HFFc6 (cell line): ENCODE data around the gene PHF5A. TPM values are rescaled to one million over a fixed set of nuclear protein-coding genes. Genes with fewer than 3 reads are reported as not detected.
A peak's percentile ranks its signal among the peaks of the same experiment; 100 is the strongest.

Experiments
- DNase-seq: peaks from one replicate; pipeline ENCODE4 v3.0.0-alpha.2; 2018
- H3K27ac Mint-ChIP-seq: 2 replicates; pipeline ENCODE4 v1.8.0; 2020; ENCODE audit warnings: mild to moderate bottlenecking, mixed read lengths
- H3K27me3 Mint-ChIP-seq: 2 replicates; pipeline ENCODE4 v1.8.0; 2021; ENCODE audit warnings: mild to moderate bottlenecking, moderate library complexity, mixed read lengths; ENCODE audit not compliant: insufficient read depth
- H3K36me3 Mint-ChIP-seq: 2 replicates; pipeline ENCODE4 v1.8.0; 2021; ENCODE audit warnings: low read depth, mixed read lengths
- H3K4me1 Mint-ChIP-seq: 2 replicates; pipeline ENCODE4 v1.8.0; 2020; ENCODE audit warnings: low read depth, mixed read lengths
- H3K4me3 Mint-ChIP-seq: 2 replicates; pipeline ENCODE4 v1.8.0; 2020; ENCODE audit warnings: mild to moderate bottlenecking, moderate library complexity, mixed read lengths
- H3K9me3 Mint-ChIP-seq: 2 replicates; pipeline ENCODE4 v1.8.0; 2020; ENCODE audit warnings: mild to moderate bottlenecking, mixed read lengths
- total RNA-seq, 6 experiments: library from RNA; stranded (reverse); fragmentation: NEBNext Ultra II Directional; extraction: Animal tissue kit (Norgen Biotek cat#: 25700); gene quantifications; 2 replicates in 1 of 6; 3 replicates in 5 of 6; pipeline ENCODE4 v1.2.3, GENCODE V29; 2021
- TF ChIP-seq, protein P1 (sequence below): fragments of 200-600 bp; sonication (generic); IDR thresholded peaks from 2 replicates; pipeline ENCODE4 v1.5.0; 2021; ENCODE audit warnings: antibody characterized with exemption, mild to moderate bottlenecking

The PHF5A gene
- total RNA-seq, 6 experiments from 2014 or later: 40.0 to 58.4 (median 55.3) TPM

DNA sequence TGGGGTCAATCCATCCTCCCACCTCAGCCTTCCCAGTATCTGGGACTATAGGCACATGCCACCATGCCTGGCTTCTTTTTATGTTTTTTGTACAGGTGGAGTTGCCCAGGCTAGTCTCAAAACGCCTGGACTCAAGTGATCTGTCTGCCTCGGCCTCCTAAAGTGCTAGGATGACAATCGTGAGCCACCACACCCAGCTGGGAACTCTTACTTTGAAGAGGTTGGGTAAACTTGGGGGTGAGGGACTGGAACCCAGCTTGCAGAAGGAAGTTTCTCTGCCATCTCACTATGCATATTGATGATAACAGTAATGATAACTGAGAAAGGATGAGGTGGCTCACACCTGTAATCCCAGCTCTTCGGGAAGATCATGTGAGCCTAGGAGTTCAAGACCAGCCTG, 36.3 kb upstream of the PHF5A start:
- Mint-ChIP-seq H3K4me3 (no peak overlapping the region), H3K27ac (no peak overlapping the region), H3K36me3 (no peaks in the 10 kb centered on the region; the same call in 1 of the 2 replicates), H3K9me3 (no peaks in the 10 kb centered on the region), H3K4me1 (no peaks in the 10 kb centered on the region), H3K27me3 (no peaks in the 10 kb centered on the region; the same call in 1 of the 2 replicates)
- TF ChIP-seq, protein P1, sequence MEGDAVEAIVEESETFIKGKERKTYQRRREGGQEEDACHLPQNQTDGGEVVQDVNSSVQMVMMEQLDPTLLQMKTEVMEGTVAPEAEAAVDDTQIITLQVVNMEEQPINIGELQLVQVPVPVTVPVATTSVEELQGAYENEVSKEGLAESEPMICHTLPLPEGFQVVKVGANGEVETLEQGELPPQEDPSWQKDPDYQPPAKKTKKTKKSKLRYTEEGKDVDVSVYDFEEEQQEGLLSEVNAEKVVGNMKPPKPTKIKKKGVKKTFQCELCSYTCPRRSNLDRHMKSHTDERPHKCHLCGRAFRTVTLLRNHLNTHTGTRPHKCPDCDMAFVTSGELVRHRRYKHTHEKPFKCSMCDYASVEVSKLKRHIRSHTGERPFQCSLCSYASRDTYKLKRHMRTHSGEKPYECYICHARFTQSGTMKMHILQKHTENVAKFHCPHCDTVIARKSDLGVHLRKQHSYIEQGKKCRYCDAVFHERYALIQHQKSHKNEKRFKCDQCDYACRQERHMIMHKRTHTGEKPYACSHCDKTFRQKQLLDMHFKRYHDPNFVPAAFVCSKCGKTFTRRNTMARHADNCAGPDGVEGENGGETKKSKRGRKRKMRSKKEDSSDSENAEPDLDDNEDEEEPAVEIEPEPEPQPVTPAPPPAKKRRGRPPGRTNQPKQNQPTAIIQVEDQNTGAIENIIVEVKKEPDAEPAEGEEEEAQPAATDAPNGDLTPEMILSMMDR: no peak
- DNase-seq: no peak

DNA sequence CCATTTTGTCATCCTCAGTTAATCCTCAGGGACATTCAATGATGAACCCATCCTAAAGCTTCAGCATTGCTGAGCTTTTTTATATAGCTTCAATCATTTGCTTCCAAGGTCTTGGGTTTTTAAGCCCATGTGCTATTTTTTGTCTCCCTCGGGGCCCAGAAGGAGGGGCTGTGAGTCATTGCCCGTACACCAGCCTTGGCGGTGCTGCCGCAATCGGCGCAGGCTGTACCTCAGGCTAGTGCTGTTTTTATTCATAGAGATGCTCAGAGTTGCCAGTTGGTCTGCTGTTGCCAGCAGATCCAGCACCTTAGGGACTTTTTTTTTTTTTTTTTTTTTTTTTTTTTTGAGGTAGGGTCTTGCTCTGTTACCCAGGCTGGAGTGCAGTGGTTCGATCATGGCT, 35.9 kb upstream of the PHF5A start:
- TF ChIP-seq, protein P1: no peak
- H3K36me3 Mint-ChIP-seq: no peaks in the 10 kb centered on the region; the same call in 1 of the 2 replicates

GRCh38 chr22:41501209-41501608, 32.7 kb upstream of the PHF5A start:
- TF ChIP-seq, protein P1: peak; percentile 52; the same call in 1 of the 2 replicates
- no peaks in the 10 kb centered on the region; the same call in 1 of the 2 replicates for H3K36me3 Mint-ChIP-seq
- peaks cover 7% of the 10 kb centered on the region for H3K4me1 Mint-ChIP-seq
- no peak overlapping the region for H3K27ac Mint-ChIP-seq
- DNase-seq: no peak
- H3K27me3 Mint-ChIP-seq: no peaks in the 10 kb centered on the region; the same call in 1 of the 2 replicates
- no peaks in the 10 kb centered on the region for H3K9me3 Mint-ChIP-seq
- H3K4me3 Mint-ChIP-seq: no peak overlapping the region

More for the DNA sequence above, 35.9 kb upstream of the PHF5A start:
- no peaks in the 10 kb centered on the region for H3K9me3 Mint-ChIP-seq
- no peak overlapping the region for H3K4me3 Mint-ChIP-seq
- no peak for DNase-seq
- no peak overlapping the region for H3K27ac Mint-ChIP-seq
- H3K4me1 Mint-ChIP-seq: no peaks in the 10 kb centered on the region
- H3K27me3 Mint-ChIP-seq: no peaks in the 10 kb centered on the region; the same call in 1 of the 2 replicates

- Mint-ChIP-seq H3K9me3 (no peaks in the 10 kb centered on the region), H3K36me3 (no peaks in the 10 kb centered on the region; the same call in 1 of the 2 replicates), H3K4me1 (peaks cover 7% of the 10 kb centered on the region), H3K27ac (no peak overlapping the region; the same call in 1 of the 2 replicates), H3K4me3 (no peak overlapping the region), H3K27me3 (no peaks in the 10 kb centered on the region; the same call in 1 of the 2 replicates)
- DNase-seq: no peak
- TF ChIP-seq, protein P1: no peak; the same call in 1 of the 2 replicates
These were observed 31.8 kb upstream of the PHF5A start for GRCh38 chr22:41500303-41500702.

DNA sequence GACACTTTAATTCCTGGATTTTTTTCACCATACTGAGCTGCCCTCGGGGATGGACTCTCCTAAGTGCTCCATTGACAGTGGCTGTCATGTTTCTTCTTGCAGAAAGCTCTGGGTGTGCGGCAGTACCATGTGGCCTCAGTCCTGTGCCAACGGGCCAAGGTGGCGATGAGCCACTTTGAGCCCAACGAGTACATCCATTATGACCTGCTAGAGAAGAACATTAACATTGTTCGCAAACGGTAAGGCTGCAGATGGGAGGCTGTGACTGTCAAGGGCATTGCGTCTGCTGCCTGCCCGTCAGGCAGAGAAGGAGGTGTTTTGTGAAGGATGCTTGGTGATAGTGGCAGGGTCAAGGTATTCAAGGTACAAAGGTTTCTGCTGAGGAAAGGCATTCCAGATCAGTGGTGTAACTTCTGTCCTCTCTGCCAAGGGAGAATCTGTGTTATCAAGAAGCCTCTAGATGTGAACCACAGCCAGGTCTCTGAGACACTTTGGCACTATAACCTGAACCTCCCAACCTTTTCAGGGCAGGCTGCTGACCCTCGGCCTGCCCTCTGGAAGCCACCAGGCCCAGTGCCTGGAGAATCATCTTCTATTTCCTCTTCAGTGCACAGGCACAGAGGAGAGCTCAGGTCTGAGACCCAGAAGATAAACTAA, 31.3 kb upstream of the PHF5A start:
- Mint-ChIP-seq H3K4me3 (no peak overlapping the region), H3K36me3 (no peaks in the 10 kb centered on the region; the same call in 1 of the 2 replicates), H3K4me1 (peaks cover 7% of the 10 kb centered on the region), H3K9me3 (no peaks in the 10 kb centered on the region), H3K27ac (no peak overlapping the region; the same call in 1 of the 2 replicates), H3K27me3 (no peaks in the 10 kb centered on the region; the same call in 1 of the 2 replicates)
- TF ChIP-seq, protein P1: no peak
- no peak for DNase-seq
